ENCODE data around the gene ACKR4. TPM values are rescaled to one million over a fixed set of nuclear protein-coding genes. Genes with fewer than 3 reads are reported as not detected.

Gene ACKR4
- total and polyA plus RNA-seq, 2 of the 8 experiments (the other 6 are each of a cell fraction or from before 2014, with no cell fraction given) = not detected

DNA sequence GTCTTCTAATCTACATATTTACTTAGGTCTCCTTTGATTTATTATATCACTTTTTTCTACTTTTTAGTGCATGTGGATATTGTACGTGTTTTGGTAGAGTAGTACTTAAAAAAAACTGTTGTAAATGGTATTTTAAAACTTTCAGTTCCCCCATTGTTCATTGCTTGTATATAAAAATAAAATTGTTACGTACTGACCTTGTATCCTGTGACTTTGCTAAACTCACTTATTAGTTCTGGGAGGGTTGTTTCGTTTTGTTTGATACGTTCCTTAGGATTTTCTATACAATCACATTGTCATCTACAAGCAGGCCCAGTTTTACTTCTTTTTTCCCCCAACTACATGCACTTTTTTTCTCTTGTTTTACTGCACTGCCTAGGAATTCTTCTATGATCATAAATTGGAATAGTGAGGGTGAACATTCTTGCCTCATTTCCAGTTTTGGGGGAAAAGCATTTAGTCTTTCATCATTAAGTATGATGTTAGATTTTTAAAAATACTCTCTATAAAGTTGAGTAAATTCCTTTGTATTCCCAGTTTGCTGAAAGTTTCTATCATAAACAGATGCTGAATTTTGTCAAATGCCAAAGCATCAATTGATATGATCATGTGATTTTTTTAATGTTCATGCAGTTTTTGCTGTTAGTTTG is 33.5 kb upstream of the ACKR4 start (continued):
- no peak for TF ChIP-seq KDM5A (IDR thresholded peaks at IDR 0.05; ENCODE audit: low read length)
